ENCODE data around the gene NOL9. TPM values are rescaled to one million over a fixed set of nuclear protein-coding genes. Genes with fewer than 3 reads are reported as not detected.

NOL9 gene
- total RNA-seq, 2 experiments from 2014 or later: 24.6 to 29.6 TPM

GRCh38 chr1:6587261-6588005 lies 33.1 kb upstream of the NOL9 start:
- Mint-ChIP-seq H3K4me1 (ENCODE audit: low read depth) (peaks cover 22% of the 10 kb centered on the region), H3K4me3 (no peak overlapping the region), H3K27ac (peak overlapping the region; percentile 69), H3K9me3 (no peaks in the 10 kb centered on the region), H3K27me3 (ENCODE audit: low read depth) (no peaks in the 10 kb centered on the region), H3K36me3 (ENCODE audit: low read depth) (no peaks in the 10 kb centered on the region)
- intact Hi-C loops (cut with micrococcal nuclease): no loop called here
- CTCF ChIA-PET: no interaction called here
- no peak for DNase-seq

GRCh38 chr1:6586404-6586816 lies 32.1 kb upstream of the NOL9 start:
- Mint-ChIP-seq H3K36me3 (ENCODE audit: low read depth) (peaks cover 1% of the 10 kb centered on the region), H3K27me3 (ENCODE audit: low read depth) (no peaks in the 10 kb centered on the region), H3K27ac (no peak overlapping the region), H3K9me3 (no peaks in the 10 kb centered on the region), H3K4me1 (ENCODE audit: low read depth) (peaks cover 30% of the 10 kb centered on the region), H3K4me3 (no peak overlapping the region)
- intact Hi-C loops (cut with micrococcal nuclease): no loop called here
- CTCF ChIA-PET: no interaction called here
- no peak for DNase-seq

GRCh38 chr1:6585841-6586240 lies 31.5 kb upstream of the NOL9 start:
- no peak overlapping the region for H3K27ac Mint-ChIP-seq
- CTCF ChIA-PET: no interaction called here

GRCh38 chr1:6585081-6585722 lies 30.9 kb upstream of the NOL9 start:
- H3K27ac Mint-ChIP-seq: no peak overlapping the region

More at GRCh38 chr1:6585841-6586240, 31.5 kb upstream of the NOL9 start:
- Mint-ChIP-seq H3K4me1 (ENCODE audit: low read depth) (peaks cover 35% of the 10 kb centered on the region), H3K36me3 (ENCODE audit: low read depth) (peaks cover 2% of the 10 kb centered on the region), H3K27me3 (ENCODE audit: low read depth) (no peaks in the 10 kb centered on the region), H3K4me3 (no peak overlapping the region), H3K9me3 (no peaks in the 10 kb centered on the region)
- no peak for DNase-seq
- intact Hi-C loops (cut with micrococcal nuclease): no loop called here

GRCh38 chr1:6584126-6585080 lies 30.1 kb upstream of the NOL9 start:
- CTCF ChIA-PET: interaction anchor here (0.6 kb wide), 1 partner anchor 72 kb away, joined by 3 read pairs; no protein-coding TSS in a partner anchor
- no peak overlapping the region for H3K4me3 Mint-ChIP-seq
- H3K27me3 Mint-ChIP-seq (ENCODE audit: low read depth): no peaks in the 10 kb centered on the region
- H3K27ac Mint-ChIP-seq: no peak overlapping the region
- DNase-seq: no peak
- intact Hi-C loops (cut with micrococcal nuclease): no loop called here
- peaks cover 4% of the 10 kb centered on the region for H3K36me3 Mint-ChIP-seq (ENCODE audit: low read depth)
- H3K4me1 Mint-ChIP-seq (ENCODE audit: low read depth): peaks cover 45% of the 10 kb centered on the region
- H3K9me3 Mint-ChIP-seq: no peaks in the 10 kb centered on the region

More at GRCh38 chr1:6585081-6585722, 30.9 kb upstream of the NOL9 start:
- no peaks in the 10 kb centered on the region for H3K27me3 Mint-ChIP-seq (ENCODE audit: low read depth)
- H3K9me3 Mint-ChIP-seq: no peaks in the 10 kb centered on the region
- H3K4me1 Mint-ChIP-seq (ENCODE audit: low read depth): peaks cover 40% of the 10 kb centered on the region
- H3K4me3 Mint-ChIP-seq: no peak overlapping the region
- CTCF ChIA-PET: no interaction called here
- DNase-seq: no peak
- intact Hi-C loops (cut with micrococcal nuclease): no loop called here
- peaks cover 3% of the 10 kb centered on the region for H3K36me3 Mint-ChIP-seq (ENCODE audit: low read depth)

GRCh38 chr1:6582370-6582769 lies 28.1 kb upstream of the NOL9 start:
- CTCF ChIA-PET: no interaction called here
- intact Hi-C loops (cut with micrococcal nuclease): no loop called here
- H3K4me3 Mint-ChIP-seq: no peak overlapping the region
- no peaks in the 10 kb centered on the region for H3K9me3 Mint-ChIP-seq
- no peak for DNase-seq
- peaks cover 4% of the 10 kb centered on the region for H3K36me3 Mint-ChIP-seq (ENCODE audit: low read depth)
- peak overlapping the region; percentile 53 for H3K27ac Mint-ChIP-seq
- H3K4me1 Mint-ChIP-seq (ENCODE audit: low read depth): peaks cover 45% of the 10 kb centered on the region
- no peaks in the 10 kb centered on the region for H3K27me3 Mint-ChIP-seq (ENCODE audit: low read depth)

- Mint-ChIP-seq H3K4me3 (peak overlapping the region; percentile 29), H3K4me1 (ENCODE audit: low read depth) (peaks cover 38% of the 10 kb centered on the region), H3K27me3 (ENCODE audit: low read depth) (no peaks in the 10 kb centered on the region), H3K9me3 (no peaks in the 10 kb centered on the region), H3K36me3 (ENCODE audit: low read depth) (peaks cover 4% of the 10 kb centered on the region), H3K27ac (peak overlapping the region; percentile 37)
- CTCF ChIA-PET: interaction anchor here (0.6 to 1.3 kb wide), 4 partner anchors 19 to 88 kb away, joined by 3 to 8 read pairs (median 4); no protein-coding TSS in a partner anchor
- no peak for DNase-seq
- intact Hi-C loops (cut with micrococcal nuclease): no loop called here
Observed at GRCh38 chr1:6581561-6582305, 27.4 kb upstream of the NOL9 start.

GRCh38 chr1:6580593-6581409 lies 26.5 kb upstream of the NOL9 start:
- peaks cover 38% of the 10 kb centered on the region for H3K4me1 Mint-ChIP-seq (ENCODE audit: low read depth)
- no peaks in the 10 kb centered on the region for H3K27me3 Mint-ChIP-seq (ENCODE audit: low read depth)
- no peak for DNase-seq
- CTCF ChIA-PET: interaction anchor here (0.6 to 1.3 kb wide), 3 partner anchors 19 to 87 kb away, joined by 3 to 8 read pairs (median 4); no protein-coding TSS in a partner anchor
- H3K36me3 Mint-ChIP-seq (ENCODE audit: low read depth): peaks cover 4% of the 10 kb centered on the region
- intact Hi-C loops (cut with micrococcal nuclease): no loop called here
- peak overlapping the region; percentile 82 for H3K27ac Mint-ChIP-seq
- peak overlapping the region; percentile 97 for H3K4me3 Mint-ChIP-seq
- no peaks in the 10 kb centered on the region for H3K9me3 Mint-ChIP-seq

GRCh38 chr1:6580119-6580592 lies 25.8 kb upstream of the NOL9 start:
- Mint-ChIP-seq H3K27me3 (ENCODE audit: low read depth) (no peaks in the 10 kb centered on the region), H3K4me1 (ENCODE audit: low read depth) (peaks cover 38% of the 10 kb centered on the region), H3K4me3 (peak overlapping the region; percentile 97), H3K9me3 (no peaks in the 10 kb centered on the region), H3K27ac (peak overlapping the region; percentile 94), H3K36me3 (ENCODE audit: low read depth) (peaks cover 4% of the 10 kb centered on the region)
- DNase-seq: no peak
- intact Hi-C loops (cut with micrococcal nuclease): no loop called here
- CTCF ChIA-PET: interaction anchor here (1.0 kb wide), 1 partner anchor 26 kb away, joined by 4 read pairs; the partner anchor contains the start of gene NOL9

- Mint-ChIP-seq H3K4me3 (peak within 1 kb of the TSS; percentile 97), H3K4me1 (ENCODE audit: low read depth) (peaks cover 34% of the 10 kb centered on the region), H3K27ac (peak within 1 kb of the TSS; percentile 94), H3K27me3 (ENCODE audit: low read depth) (no peaks in the 10 kb centered on the region), H3K9me3 (no peaks in the 10 kb centered on the region), H3K36me3 (ENCODE audit: low read depth) (peaks cover 4% of the 10 kb centered on the region)
- CTCF ChIA-PET: interaction anchor here (1.0 kb wide), 1 partner anchor 25 kb away, joined by 4 read pairs; the partner anchor contains the start of gene NOL9
- intact Hi-C loops (cut with micrococcal nuclease): loop anchor here (1.0 to 2.0 kb wide), 4 partner anchors 22 to 45 kb away; partner anchors contain the start of genes NOL9, PHF13 and THAP3
- peak; percentile 98 for DNase-seq
Observed at GRCh38 chr1:6579374-6580118, 25.2 kb upstream of the NOL9 start, which contains the start of gene ZBTB48. Gene ZBTB48, plus strand, starts transcription at chr1:6579994. Its CDS starts 616 bp downstream, at chr1:6580610.
